HFFc6 (cell line): ENCODE data around the gene ZCCHC14. TPM values are rescaled to one million over a fixed set of nuclear protein-coding genes. Genes with fewer than 3 reads are reported as not detected.
A peak's percentile ranks its signal among the peaks of the same experiment; 100 is the strongest.

ENCODE experiments used
- DNase-seq: peaks from one replicate; pipeline ENCODE4 v3.0.0-alpha.2; 2018
- H3K27ac Mint-ChIP-seq: 2 replicates; pipeline ENCODE4 v1.8.0; 2020; ENCODE audit warnings: mild to moderate bottlenecking, mixed read lengths
- H3K27me3 Mint-ChIP-seq: 2 replicates; pipeline ENCODE4 v1.8.0; 2021; ENCODE audit warnings: mild to moderate bottlenecking, moderate library complexity, mixed read lengths; ENCODE audit not compliant: insufficient read depth
- H3K36me3 Mint-ChIP-seq: 2 replicates; pipeline ENCODE4 v1.8.0; 2021; ENCODE audit warnings: low read depth, mixed read lengths
- H3K4me1 Mint-ChIP-seq: 2 replicates; pipeline ENCODE4 v1.8.0; 2020; ENCODE audit warnings: low read depth, mixed read lengths
- H3K4me3 Mint-ChIP-seq: 2 replicates; pipeline ENCODE4 v1.8.0; 2020; ENCODE audit warnings: mild to moderate bottlenecking, moderate library complexity, mixed read lengths
- H3K9me3 Mint-ChIP-seq: 2 replicates; pipeline ENCODE4 v1.8.0; 2020; ENCODE audit warnings: mild to moderate bottlenecking, mixed read lengths
- total RNA-seq, 6 experiments: library from RNA; stranded (reverse); fragmentation: NEBNext Ultra II Directional; extraction: Animal tissue kit (Norgen Biotek cat#: 25700); gene quantifications; 2 replicates in 1 of 6; 3 replicates in 5 of 6; pipeline ENCODE4 v1.2.3, GENCODE V29; 2021
- TF ChIP-seq, protein P1 (sequence below): fragments of 200-600 bp; sonication (generic); IDR thresholded peaks from 2 replicates; pipeline ENCODE4 v1.5.0; 2021; ENCODE audit warnings: antibody characterized with exemption, mild to moderate bottlenecking

ZCCHC14 gene
- total RNA-seq, 6 experiments from 2014 or later = 10.6 to 13.7 (median 13.3) TPM

- no peak overlapping the region for H3K4me3 Mint-ChIP-seq
- peaks cover 40% of the 10 kb centered on the region for H3K36me3 Mint-ChIP-seq
Observed at GRCh38 chr16:87406495-87407088, 86.2 kb downstream of the ZCCHC14 start.

GRCh38 chr16:87404764-87405625 lies 87.8 kb downstream of the ZCCHC14 start:
- no peak overlapping the region for H3K4me3 Mint-ChIP-seq
- H3K27ac Mint-ChIP-seq = no peak overlapping the region; the same call in 1 of the 2 replicates
- no peaks in the 10 kb centered on the region; the same call in 1 of the 2 replicates for H3K27me3 Mint-ChIP-seq
- TF ChIP-seq, protein P1, sequence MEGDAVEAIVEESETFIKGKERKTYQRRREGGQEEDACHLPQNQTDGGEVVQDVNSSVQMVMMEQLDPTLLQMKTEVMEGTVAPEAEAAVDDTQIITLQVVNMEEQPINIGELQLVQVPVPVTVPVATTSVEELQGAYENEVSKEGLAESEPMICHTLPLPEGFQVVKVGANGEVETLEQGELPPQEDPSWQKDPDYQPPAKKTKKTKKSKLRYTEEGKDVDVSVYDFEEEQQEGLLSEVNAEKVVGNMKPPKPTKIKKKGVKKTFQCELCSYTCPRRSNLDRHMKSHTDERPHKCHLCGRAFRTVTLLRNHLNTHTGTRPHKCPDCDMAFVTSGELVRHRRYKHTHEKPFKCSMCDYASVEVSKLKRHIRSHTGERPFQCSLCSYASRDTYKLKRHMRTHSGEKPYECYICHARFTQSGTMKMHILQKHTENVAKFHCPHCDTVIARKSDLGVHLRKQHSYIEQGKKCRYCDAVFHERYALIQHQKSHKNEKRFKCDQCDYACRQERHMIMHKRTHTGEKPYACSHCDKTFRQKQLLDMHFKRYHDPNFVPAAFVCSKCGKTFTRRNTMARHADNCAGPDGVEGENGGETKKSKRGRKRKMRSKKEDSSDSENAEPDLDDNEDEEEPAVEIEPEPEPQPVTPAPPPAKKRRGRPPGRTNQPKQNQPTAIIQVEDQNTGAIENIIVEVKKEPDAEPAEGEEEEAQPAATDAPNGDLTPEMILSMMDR = no peak
- H3K36me3 Mint-ChIP-seq = peaks cover 30% of the 10 kb centered on the region
- H3K9me3 Mint-ChIP-seq = no peaks in the 10 kb centered on the region
- DNase-seq = no peak
- H3K4me1 Mint-ChIP-seq = no peaks in the 10 kb centered on the region

More at GRCh38 chr16:87406495-87407088, 86.2 kb downstream of the ZCCHC14 start:
- no peaks in the 10 kb centered on the region; the same call in 1 of the 2 replicates for H3K27me3 Mint-ChIP-seq
- DNase-seq = no peak
- TF ChIP-seq, protein P1 = no peak
- no peak overlapping the region for H3K27ac Mint-ChIP-seq
- no peaks in the 10 kb centered on the region for H3K9me3 Mint-ChIP-seq
- H3K4me1 Mint-ChIP-seq = no peaks in the 10 kb centered on the region

GRCh38 chr16:87395181-87395842 lies 97.5 kb downstream of the ZCCHC14 start:
- Mint-ChIP-seq H3K4me1 (peaks cover 29% of the 10 kb centered on the region), H3K27me3 (peaks cover 7% of the 10 kb centered on the region), H3K27ac (no peak overlapping the region; the same call in 1 of the 2 replicates), H3K36me3 (peaks cover 19% of the 10 kb centered on the region), H3K4me3 (no peak overlapping the region), H3K9me3 (no peaks in the 10 kb centered on the region)
- TF ChIP-seq, protein P1 = no peak
- DNase-seq = no peak

GRCh38 chr16:87393680-87394055 lies 99.2 kb downstream of the ZCCHC14 start:
- peaks cover 38% of the 10 kb centered on the region for H3K4me1 Mint-ChIP-seq
- TF ChIP-seq, protein P1 = no peak
- H3K9me3 Mint-ChIP-seq = no peaks in the 10 kb centered on the region
- peaks cover 12% of the 10 kb centered on the region for H3K36me3 Mint-ChIP-seq
- peak overlapping the region; percentile 90 for H3K27ac Mint-ChIP-seq
- H3K4me3 Mint-ChIP-seq = peak overlapping the region; percentile 95
- no peak for DNase-seq
- peaks cover 7% of the 10 kb centered on the region for H3K27me3 Mint-ChIP-seq

DNA sequence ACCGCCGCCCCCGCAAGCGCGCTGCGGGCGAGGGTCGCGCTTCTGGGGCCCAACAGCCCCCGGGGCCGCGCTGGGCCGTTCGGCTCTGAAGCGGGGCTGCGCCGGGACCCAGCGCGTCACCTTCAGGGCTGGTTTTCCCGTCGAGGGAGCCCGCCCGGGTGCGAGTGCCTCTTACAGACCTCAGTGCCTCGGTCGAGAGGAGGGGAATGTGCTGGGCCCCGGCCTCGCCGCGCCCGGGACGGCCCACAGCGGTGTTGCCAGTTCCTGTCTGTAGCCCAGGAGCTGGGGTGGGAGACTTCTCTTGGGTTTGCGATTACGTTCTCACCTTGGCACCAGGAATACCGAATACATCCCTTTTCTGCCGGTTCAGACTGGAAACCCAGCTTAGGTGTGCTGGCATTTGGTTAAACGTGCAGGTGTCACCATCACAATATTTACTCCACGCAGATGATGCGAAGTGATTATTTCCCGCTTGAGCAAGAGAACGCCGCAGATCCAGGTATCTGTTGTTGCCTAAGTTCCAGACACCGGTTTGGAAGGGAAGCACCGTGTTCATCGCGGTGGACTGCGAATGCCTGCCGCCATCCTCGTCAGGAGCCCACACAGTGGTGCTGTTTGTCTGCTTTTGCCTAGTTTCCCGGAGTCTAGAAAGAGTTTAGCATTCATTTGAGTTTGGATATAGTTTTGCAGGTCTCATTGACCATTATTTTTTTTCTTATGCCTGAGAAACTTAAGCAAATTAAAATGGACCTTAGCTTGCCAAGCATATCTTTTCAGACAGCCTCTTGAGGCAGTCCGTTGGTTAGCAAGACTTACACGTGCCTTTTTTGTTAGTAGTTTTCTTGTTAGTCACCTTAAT lies 99.8 kb downstream of the ZCCHC14 start:
- peaks cover 7% of the 10 kb centered on the region for H3K27me3 Mint-ChIP-seq
- H3K9me3 Mint-ChIP-seq = no peaks in the 10 kb centered on the region
- peak overlapping the region; percentile 90 for H3K27ac Mint-ChIP-seq
- DNase-seq = peak; percentile 53
- peak overlapping the region; percentile 95 for H3K4me3 Mint-ChIP-seq
- H3K4me1 Mint-ChIP-seq = peaks cover 44% of the 10 kb centered on the region
- H3K36me3 Mint-ChIP-seq = peaks cover 12% of the 10 kb centered on the region
- TF ChIP-seq, protein P1 = no peak; the same call in 1 of the 2 replicates
